ENCODE data around the gene PARP6. TPM values are rescaled to one million over a fixed set of nuclear protein-coding genes. Genes with fewer than 3 reads are reported as not detected.

The PARP6 gene
- total RNA-seq, 1 donor from 2014 or later, result 61.4 TPM

- DNase-seq (ENCODE audit: low read depth), result peak; percentile 97
Observed at GRCh38 chr15:72201391-72201921, 70.9 kb downstream of the PARP6 start.

- DNase-seq (ENCODE audit: low read depth), result peak; percentile 44
Observed at GRCh38 chr15:72200395-72201237, 71.7 kb downstream of the PARP6 start.

- DNase-seq (ENCODE audit: low read depth), result peak; percentile 82
Observed at GRCh38 chr15:72199721-72200212, 72.6 kb downstream of the PARP6 start.

GRCh38 chr15:72199205-72199515 lies 73.2 kb downstream of the PARP6 start:
- DNase-seq (ENCODE audit: low read depth), result no peak

- DNase-seq (ENCODE audit: low read depth), result no peak
Observed at GRCh38 chr15:72198356-72199204, 73.8 kb downstream of the PARP6 start.

- DNase-seq (ENCODE audit: low read depth), result peak; percentile 45
Observed at GRCh38 chr15:72197460-72198355, 74.6 kb downstream of the PARP6 start, which contains the start of gene GRAMD2A. TSS of gene GRAMD2A (minus strand) at chr15:72197787.

- no peak for DNase-seq (ENCODE audit: low read depth)
Observed at GRCh38 chr15:72197041-72197459, 75.3 kb downstream of the PARP6 start.

- no peak for DNase-seq (ENCODE audit: low read depth)
Observed at GRCh38 chr15:72196409-72197040, 75.8 kb downstream of the PARP6 start.

GRCh38 chr15:72195101-72195511 lies 77.2 kb downstream of the PARP6 start:
- no peak for DNase-seq (ENCODE audit: low read depth)

- DNase-seq (ENCODE audit: low read depth), result no peak
Observed at GRCh38 chr15:72193836-72194396, 78.4 kb downstream of the PARP6 start.

GRCh38 chr15:72192416-72192815 lies 79.9 kb downstream of the PARP6 start:
- DNase-seq (ENCODE audit: low read depth), result no peak

Other genes starting within 250 kb of the PARP6 start
- 21.2 and 22.1 TPM in 2 replicates for gene MYO9A, start 154.4 kb downstream of the PARP6 start, total RNA-seq
- gene SENP8, start 154.2 kb downstream of the PARP6 start, total RNA-seq, result 2.1 and 3.2 TPM in 2 replicates
- not detected in 2 replicates for gene GRAMD2A, start 74.8 kb downstream of the PARP6 start, total RNA-seq
- 2,359 and 2,583 TPM in 2 replicates for gene PKM, start 41.4 kb downstream of the PARP6 start, total RNA-seq
- gene CELF6, start 47.6 kb upstream of the PARP6 start, total RNA-seq, result 1.0 and 2.4 TPM in 2 replicates
- gene HEXA, start 103.5 kb upstream of the PARP6 start, total RNA-seq, result 153 and 159 TPM in 2 replicates
- not detected in 2 replicates for gene TMEM202, start 125.8 kb upstream of the PARP6 start, total RNA-seq
- 32.6 and 40.4 TPM in 2 replicates for gene ARIH1, start 201.8 kb upstream of the PARP6 start, total RNA-seq

Measured in myocyte (in vitro differentiated cells).